HUDEP-2 (cell line): Measurements from ENCODE around the gene ECE2.
"Not testable (repeated sequence)": the region's sequence is repeated elsewhere in the genome, so short reads cannot be mapped to it uniquely, and the experiment has no call there.

ENCODE experiments used
- DNase-seq, 76 experiments: peaks; one replicate each; lab custom pipeline; 2025; ENCODE audit not compliant: unreplicated experiment in 76 of 76; lab: John Stamatoyannopoulos, UW

Gene ECE2

DNA sequence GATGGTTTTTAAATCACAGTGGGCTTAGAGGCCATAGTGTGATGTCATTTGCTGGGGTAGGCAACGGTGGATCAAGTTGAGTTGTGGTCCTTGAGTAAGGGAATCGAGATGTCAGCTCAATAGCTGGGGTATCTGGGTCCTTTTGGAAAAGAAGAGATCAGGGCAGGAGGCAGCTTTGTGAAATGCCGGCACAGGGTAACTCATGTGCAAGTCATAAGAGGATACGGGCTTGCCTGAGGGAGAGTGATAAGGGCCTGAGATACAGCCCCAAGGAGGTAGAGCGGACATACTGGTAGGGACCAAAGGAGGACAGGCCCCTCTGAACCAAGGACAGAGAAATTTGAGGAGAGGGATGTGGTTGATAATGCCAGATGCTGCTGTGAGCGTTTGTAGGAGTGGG lies 57.4 kb downstream of the ECE2 start:
- peak in 2 of 76 experiments; percentile 11 to 21 for DNase-seq

DNA sequence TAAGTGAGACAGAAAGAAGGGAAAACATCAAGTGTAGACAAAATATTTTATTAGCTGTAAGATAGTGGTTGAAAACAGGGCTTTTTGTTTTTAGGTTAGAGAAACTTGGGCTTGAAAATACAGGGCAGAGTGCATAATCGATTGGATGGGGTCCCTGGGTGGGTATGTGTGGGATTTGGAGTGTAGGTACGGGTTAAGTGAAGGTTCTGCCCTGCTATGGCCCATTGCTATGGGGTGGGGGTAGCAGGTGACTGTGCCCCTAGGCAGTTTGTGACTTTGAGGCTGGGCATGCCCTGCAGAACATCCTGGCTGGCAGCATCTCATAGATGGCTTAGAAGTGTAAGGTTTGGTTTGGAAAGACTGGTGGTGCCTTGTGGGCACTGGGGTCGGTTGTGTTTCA lies 57.9 kb downstream of the ECE2 start:
- no peak for DNase-seq

DNA sequence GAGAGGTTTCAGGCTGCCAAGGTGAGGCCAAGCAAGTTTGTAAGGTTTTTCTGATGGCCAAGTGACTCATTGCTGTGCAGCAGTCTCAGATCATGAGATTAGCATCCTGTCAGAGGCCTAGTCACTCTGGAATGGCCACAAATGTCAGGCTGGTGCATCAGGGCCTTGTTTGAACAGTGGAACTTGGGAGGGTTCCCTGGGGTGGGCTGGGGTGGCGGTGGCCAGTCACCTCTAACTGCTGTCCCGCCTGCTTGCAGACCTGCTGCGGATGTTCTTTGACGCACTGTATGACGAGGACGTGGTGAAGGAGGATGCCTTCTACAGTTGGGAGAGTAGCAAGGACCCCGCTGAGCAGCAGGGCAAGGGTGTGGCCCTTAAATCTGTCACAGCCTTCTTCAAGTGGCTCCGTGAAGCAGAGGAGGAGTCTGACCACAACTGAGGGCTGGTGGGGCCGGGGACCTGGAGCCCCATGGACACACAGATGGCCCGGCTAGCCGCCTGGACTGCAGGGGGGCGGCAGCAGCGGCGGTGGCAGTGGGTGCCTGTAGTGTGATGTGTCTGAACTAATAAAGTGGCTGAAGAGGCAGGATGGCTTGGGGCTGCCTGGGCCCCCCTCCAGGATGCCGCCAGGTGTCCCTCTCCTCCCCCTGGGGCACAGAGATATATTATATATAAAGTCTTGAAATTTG lies 58.8 kb downstream of the ECE2 start:
- peak in 41 of 76 experiments; percentile 1 to 76 (median 30) for DNase-seq

DNA sequence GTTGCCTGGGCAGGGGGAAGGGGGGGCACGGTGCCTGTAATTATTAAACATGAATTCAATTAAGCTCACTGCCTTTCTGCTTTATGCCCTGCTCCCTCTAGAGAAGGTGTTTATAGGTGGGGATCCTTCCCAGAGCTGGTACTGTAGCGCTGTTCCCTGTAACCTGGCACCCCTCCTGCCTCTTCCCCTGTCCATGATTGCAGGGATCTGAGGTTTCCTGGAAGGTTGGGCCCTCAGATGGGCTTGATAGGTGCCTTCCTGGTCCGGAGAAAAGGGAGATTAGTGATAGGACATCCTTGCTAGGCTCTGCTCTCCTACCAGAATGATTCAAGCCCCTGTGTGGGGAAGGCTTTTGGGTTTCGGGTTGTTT lies 59.5 kb downstream of the ECE2 start:
- no peak for DNase-seq

DNA sequence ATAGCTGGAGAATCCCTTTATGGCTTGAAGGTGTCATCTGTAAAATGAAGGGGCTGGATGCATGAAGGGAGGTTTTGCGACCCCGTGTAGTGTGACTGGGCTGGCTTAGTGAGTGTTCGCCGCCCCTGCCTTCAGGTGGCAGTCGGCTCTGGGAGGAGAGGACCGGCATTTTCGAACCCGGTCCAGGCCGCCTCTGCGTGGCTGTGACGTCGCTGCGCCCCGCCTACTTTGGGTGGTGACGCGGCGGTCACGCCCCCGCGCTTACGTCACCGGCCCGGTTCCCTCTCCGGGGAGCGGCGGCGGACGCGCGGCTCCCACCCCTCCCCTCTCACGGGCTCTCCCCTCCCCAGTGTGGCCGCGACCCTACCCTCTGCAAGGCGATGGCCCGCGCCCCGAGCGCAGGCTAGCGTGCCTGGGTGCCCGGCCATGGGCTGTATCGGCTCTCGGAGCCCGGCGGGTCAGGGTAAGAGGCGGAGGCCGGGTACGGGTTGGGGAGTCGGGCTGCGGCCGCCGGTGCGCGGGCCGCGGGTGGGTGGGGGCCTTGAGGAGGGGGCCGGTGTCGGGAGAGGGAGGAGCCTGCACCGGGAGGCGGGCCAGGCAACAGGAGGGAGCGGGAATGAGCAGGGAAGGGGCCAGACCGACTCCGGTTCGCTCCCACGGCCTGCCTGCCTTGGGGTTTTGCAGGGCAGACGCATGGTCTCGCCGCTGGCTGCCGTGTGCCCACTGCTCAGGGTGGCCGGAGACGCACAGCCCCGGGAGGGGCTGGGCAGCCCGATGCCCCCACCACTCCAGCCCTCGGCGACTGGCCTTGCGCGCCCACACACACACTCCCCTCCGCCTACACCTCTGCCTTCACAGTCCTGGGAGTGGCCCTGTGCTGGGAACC lies 60.1 kb downstream of the ECE2 start:
- peak in 71 of 76 experiments; percentile 7 to 98 (median 66) for DNase-seq

DNA sequence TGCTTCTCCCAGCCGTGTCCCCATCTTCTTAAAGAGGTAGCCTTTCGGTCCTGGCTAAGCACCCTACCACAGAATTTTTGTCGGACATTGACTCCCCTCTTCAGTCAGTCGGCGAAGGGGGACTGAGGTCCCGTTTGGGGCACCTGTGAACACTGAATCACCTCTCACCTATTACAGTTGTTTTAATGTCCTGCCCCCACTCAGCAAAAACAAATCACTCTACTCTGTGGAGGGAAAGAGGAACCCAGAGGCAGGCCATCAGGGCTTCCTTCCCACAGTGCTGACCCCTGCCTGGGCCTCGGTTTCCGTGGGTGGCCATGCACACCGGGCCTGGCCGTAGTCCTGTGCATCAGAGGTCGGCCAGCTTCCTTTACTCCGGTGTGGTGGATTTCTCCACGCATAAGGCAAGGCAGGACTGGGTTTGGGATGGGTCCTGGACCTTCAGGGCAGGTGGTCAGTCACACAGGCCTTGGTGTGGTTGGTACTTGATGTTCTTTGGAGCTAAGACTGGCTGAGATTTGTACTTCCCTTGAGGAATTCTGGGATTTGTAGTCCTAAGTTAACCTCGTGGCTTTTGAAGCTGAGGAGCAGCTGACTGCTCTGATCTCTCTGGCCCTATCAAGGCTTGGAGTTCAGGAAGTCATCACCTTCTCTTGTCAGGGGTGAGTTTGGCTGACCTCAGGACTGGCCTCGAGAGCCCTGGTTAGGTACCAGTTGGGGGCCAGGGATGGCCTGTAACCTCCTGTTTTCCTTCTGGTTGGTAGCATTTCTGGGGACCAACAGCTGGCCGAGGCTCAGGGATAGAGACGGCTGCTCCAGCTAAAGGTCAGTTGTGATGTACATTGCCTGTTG lies 61.0 kb downstream of the ECE2 start:
- peak in 2 of 76 experiments; percentile 11 to 19 for DNase-seq

DNA sequence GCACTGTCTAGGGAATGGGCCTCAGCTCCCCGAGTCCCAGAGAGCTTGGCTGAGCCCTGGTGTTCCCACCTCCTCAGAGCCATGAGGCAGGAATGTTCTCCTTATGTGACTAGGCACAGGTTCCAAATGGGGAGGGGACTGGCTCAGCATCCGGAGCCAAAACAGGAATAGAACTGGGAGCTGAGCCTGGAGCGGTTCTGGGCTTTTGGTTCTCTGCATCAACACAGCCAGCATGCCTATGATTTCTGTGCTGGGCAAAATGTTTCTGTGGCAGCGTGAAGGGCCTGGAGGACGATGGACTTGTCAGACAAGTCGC lies 61.5 kb downstream of the ECE2 start, which contains the start of gene FAM131A:
TSS of gene FAM131A (plus strand) at position 202 of the 316 bp plus-strand sequence. CDS start at position 233, 31 bp downstream.
- no peak for DNase-seq

DNA sequence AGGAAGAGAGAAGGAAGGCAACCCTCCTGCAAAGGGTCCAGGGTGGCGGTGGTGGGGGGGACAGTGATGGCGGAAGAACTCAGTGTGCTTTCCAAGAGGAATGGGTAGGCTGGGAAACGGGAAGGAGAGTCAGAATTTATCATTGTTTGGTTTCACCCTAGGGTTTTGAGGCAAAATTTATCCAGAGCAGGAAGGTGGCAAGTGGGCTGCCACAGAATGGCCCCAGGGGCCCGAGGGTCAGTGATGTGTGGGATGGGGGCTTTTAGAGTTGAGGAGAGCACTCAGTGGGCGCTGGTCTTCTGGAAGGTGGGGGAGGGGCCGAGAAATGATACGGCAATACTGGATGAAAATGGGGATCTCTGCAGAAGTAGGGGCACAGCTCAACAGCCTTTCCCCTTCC lies 62.2 kb downstream of the ECE2 start:
- DNase-seq: no peak

DNA sequence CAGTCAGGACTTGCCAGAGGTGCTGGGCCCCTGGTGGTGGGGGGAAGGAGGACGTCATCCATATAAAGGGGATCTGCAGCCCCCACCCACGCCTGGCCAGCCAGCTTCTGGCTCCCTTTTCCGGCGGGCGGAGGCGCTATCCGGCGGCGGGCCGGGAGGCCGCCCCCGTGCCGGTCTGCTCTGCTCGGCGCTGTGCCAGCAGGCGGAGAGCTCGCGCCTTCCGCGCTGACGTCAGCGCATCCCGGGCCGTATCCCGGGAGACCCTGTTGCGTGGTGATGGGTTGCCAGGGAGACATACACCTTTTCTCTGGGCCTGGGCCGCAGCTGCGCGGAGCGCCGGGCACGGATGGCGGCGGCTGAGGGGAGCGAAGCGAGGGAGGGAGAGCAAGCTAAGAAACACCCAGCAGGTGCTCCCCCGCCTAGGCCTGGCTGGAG lies 62.7 kb downstream of the ECE2 start:
- DNase-seq: no peak

DNA sequence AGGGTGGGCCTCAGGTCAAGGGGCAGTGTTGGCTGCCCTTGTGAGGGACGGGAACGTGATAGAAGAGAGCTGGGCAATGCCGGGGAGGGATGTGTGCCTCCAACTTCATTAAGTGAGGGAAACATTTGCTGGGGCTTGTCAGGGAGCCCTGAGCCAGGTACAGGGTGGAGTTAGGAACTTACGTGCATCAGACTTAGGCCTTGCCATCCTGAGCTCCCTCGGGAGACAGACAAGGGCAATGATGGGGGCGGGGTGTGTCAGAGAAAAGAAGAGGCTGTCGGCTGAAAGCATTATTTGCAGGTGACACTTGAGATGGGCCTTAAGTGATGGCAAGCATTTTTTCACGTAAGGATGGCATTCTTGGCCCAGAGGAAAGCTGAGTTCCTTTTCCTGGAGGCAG lies 63.2 kb downstream of the ECE2 start:
- no peak for DNase-seq

DNA sequence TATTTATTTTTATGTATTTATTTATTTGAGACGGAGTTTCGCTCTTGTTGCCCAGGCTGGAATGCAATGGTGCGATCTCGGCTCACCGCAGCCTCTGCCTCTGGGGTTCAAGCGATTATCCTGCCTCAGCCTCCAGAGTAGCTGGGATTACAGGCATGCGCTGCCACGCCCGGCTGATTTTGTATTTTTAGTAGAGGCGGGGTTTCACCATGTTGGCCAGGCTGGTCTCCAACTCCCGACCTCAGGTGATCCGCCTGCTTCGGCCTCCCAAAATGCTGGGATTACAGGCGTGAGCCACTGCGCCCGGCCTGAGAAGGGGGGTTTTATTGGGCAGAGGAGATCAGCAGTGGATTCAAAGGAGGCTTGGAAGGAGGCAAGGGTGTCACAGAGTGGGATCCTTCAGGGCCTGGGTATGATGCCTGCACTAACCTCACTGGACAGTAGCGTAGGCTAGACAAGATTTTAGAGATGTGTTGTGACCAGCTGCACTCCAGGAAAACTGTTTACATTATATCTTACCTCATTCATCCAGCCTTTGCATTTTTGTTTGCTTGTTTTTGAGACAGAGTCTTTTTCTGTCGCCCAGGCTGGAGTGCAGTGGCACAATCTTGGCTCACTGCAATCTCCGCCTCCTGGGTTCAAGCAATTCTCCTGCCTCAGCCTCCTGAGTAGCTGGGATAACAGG lies 63.8 kb downstream of the ECE2 start:
- not testable (repeated sequence) for DNase-seq

DNA sequence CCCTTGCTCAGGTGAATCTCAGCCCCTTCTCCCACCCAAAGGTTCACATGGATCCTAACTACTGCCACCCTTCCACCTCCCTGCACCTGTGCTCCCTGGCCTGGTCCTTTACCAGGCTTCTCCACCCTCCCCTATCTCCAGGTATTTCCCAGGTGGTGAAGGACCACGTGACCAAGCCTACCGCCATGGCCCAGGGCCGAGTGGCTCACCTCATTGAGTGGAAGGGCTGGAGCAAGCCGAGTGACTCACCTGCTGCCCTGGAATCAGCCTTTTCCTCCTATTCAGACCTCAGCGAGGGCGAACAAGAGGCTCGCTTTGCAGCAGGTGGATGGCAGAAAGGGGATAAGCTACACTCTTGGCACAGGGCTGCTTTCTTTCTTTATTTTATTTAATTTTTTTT lies 66.1 kb downstream of the ECE2 start:
- DNase-seq: no peak
